DLD1 (cell line): ENCODE data around the gene TCP10L.

Source experiments
- in situ Hi-C: cut with HindIII; loops from 2 replicates; pipeline ENCODE4 v1.10.0; 2017; ENCODE audit warnings: low sequenced_read_pairs

TCP10L gene

DNA sequence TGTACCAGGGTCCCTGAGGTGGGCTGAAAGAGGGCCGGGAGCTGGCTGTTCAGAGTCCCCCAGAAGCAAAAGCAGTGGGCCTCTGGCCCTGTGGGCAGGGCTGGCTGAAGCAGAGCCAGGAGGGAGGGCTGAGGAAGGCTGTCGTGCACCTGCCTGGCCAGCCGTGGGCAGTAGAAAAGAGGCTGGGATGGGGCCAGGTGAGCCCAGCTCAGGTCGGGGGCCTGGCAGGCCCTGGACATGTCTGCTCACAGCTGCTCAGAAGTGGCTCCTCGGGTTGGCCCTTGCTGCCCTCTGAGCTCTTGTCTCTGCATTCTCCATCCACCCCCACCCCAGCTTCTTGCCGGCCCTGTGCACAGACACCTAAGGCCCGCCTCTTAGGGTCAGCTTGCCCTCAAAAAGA lies 60.0 kb downstream of the TCP10L start:
- in situ Hi-C loops = no loop called here

DNA sequence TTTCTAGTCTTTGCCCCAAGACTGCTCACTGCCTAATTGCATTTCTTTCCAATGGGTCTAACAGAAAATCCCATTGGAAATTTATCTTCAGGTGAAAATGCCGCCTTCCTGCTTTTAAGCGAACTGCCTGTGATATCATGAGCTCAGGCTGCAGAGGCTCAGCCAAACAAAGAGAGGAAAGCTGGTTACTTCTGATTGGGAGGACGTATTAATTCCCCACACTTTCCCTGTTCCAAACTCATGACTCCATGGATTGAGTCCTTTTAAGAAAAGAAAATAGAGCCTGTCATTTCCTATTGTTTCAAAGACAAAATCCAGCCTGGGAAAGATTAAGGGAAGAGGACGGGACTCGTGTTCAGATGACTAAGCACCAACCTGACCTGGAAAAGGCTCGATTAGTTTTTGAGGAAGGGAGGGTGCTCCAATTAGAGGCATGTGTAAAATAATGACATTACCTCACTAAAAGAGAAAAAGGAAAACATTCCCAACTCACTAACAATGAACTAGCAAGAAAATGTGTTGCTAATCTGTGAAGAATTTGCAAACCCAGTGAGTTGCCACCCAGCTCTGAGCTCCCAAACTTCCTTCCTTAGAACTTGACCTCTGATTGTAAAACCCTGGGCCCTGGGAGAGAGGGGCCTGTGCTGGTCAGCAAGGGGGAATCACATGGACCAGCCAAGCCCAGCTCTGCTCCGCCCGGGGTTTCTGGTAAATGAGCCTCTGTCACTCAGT lies 61.2 kb downstream of the TCP10L start:
- in situ Hi-C loops = loop anchor here (25.0 kb wide), 1 partner anchor 112 kb away; the partner anchor contains the start of gene EVA1C
